GM18526 (cell line): Measurements from ENCODE around the gene ZNF605.

ENCODE experiments used
- POLR2A ChIP-seq: IDR thresholded peaks from 3 replicates; pipeline ENCODE4 v1.6.1; 2011; ENCODE audit not compliant: insufficient read length; ENCODE audit errors: extremely low read depth

The ZNF605 gene

DNA sequence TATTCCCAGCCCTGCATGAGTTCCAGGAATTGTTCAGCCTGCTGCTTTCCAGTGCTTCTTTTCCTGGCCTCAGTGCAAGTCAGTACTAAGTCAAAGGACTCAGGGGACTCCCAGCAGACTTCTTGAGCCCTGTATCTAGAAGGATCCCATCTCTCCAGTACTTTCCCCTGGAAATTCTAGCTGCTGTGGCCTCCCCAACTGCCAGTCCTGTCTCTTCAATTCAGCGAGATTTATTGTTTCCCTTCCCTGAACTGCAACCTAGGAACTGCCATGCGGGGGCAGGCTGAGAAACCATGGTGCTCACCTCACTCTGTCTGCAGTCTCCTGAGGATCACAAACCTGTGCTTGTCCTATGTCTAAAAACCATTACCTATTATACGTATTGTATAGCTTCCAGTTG, 31.8 kb downstream of the ZNF605 start:
- TF ChIP-seq POLR2A: no peak

DNA sequence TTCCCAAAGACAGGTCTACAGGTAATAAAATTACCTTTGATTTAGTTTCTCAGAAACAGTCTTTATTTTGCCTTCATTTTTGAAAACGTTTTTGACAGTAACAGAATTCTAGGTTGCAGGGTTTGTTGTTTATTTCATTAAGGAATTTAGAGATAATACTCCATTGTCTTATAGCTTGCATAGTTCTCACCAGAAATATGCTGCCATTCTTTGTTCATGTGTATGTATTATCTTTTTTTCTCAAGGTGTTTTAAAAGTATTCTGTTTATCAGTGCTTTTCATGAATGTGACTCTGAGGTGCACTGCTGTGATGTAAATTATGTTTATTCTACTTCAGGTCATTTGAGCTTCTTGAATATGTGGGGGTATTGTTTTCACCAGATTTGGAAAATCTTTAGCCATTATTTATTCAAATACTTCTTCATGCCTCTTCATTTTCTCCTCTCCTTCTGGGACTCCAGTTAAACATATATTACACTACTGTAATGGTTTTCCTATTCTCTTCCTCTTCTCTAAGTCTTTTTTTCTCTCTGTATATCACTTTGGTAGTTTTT, 32.7 kb downstream of the ZNF605 start:
- TF ChIP-seq POLR2A: no peak

DNA sequence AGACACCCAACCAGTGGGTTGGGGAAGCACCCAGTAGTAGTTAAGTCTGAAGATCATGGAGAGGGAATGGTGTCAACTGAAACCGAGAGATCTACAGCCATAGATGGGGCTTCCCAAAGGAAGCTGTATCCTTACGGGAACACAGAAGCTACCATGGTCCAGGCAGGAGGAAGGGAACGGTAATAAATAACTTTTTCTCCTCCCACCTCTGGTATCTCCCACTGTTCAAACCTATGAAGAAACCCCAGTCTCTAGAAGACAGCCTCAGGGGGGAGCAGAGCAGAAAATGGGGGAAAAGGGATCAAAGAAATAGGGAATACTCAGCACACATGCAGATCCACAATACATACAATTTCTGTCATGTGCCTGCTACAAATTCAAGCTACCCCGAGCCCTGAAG, 33.4 kb downstream of the ZNF605 start:
- TF ChIP-seq POLR2A: no peak

DNA sequence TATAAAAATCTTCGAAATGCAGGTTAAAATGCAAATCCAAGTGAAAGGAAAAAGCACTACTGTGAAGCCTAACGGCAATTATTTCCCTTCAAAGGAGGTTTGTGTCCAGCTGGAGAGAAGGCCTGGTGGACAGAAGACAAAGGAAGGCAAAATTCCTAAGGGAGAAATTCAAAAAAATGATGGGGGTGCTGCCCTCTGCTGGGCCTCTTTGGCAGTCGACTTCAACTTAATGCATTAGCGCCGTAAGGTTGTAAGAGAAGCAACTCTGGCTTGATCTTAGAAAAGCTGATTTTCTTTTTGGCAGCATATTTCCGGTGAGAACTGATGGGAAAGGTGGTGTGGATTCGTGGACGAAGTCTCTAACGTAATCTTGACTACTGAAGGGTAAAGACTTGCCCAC, 34.4 kb downstream of the ZNF605 start:
- TF ChIP-seq POLR2A: no peak

DNA sequence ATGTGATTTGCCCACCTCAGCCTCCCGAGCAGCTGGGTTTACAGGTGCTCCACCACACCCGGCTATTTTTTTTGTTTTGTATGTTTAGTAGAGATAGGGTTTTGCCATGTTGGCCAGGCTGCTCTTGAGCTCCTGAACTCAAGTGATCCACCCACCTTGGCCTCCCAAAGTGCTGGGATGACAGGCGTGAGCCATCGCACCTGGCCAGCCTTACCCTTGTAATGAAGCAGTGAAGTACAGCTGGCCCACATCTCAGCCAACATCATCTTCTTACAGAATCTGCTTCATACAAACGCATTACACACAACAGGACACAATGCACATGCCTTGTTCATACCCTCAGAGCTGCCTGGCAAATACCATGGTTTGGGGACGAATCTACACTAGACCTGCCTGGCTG, 37.4 kb downstream of the ZNF605 start:
- TF ChIP-seq POLR2A: no peak

DNA sequence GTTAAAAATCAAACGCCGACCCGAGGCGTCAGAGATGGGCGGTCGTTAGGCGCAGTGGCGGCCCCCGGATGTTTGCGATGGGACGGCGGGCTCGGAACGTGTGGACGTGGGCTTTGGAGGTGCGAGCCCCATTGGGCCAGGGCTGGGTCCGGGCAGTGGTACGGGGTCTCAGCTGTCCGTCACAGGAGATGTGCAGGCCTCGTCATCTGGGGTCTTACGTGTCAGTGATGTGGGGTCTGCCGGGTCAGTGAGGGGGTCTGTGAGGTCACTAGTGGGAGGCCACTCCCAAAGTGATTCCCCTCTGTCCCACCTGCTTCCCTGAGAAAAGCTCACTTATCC, 47.1 kb downstream of the ZNF605 start:
- TF ChIP-seq POLR2A: no peak

DNA sequence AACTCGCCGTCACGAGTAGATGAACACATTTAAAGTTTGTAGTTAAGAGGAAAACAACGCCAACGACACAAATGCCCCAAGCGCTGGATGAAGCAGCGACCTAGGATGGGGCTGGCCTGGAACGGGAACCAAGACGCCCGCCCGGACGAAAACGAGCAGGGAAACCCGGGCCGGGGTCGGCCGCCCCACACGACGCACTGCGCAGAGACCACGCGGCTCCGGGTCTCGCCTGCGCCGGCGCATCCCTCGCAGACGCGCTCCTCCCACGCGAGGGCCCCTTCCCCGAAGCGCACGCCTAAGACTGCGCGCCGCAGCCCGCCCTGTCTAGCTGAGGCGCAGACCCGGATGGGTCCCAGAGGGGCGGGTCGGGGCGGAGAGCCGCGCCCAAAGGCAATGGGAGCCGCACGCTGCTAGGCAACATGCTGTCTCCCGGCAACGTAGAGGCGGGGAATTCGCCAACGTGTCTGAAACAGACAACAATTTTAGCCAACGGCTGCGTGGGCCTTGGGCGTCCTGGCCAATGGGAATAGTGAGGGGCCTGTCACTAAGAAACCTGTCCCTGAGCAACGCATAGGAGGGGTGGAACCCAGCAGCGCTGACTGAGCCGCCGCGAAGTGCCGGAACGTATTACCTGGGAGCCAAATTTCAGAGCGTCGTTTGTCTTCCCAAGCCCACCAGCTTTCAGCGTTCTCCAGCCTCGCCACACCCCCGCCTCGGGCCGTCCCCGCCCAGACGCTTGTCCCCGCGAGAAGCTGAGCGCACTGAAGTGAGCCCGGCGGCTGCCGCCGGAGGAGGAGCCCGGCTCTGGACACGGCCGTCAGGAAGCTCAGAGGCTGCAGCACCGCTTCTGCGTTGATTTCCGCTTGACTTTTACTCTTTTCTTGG, 47.7 kb downstream of the ZNF605 start:
- peak; percentile 37 for TF ChIP-seq POLR2A

DNA sequence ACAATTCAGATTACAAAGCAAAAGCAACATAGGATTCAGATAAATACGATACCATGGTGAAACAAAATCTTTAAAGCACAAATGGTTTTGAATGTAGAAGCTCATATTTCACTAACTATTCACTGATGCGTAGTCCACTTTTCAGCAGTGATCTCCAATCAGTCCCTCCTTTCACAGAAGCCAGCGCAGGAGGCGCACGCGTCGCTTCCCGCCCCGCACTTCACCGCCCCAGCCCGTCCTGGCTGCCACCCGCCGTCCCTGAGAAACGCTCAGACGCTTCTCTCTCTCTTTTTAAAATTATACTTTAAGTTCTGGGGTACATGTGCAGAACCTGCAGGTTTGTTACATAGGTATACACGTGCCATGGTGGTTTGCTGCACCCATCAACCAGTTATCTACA, 48.9 kb downstream of the ZNF605 start:
- no peak for TF ChIP-seq POLR2A

DNA sequence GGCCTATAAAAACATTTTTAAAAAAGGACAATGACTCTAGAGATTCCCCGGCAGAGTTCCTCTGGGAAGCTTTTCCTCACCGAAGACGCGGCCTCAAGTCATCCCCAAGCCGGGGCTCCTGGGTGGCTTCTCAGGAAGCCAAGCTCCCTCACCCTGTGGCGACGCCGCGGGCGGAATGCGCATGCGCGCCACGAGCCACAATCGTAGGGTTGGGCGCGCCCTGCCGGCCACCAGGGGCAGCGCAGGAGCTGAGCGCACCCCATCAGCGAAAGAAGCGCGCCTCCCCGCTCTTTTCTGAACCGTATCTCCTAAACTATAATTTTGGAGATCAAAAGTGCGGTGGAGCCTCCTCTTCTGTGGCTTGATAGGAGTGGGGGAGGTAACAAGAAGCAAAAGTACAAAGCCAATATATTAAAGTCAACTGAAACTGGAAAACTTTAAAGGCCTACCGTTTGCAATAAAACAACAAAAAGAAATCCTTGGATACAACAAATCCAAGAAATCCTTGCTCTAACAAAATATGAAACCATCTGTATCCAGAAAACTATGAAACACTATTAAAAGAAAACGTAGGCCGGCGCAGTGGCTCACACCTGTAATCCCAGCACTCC, 51.3 kb downstream of the ZNF605 start:
- TF ChIP-seq POLR2A: no peak

DNA sequence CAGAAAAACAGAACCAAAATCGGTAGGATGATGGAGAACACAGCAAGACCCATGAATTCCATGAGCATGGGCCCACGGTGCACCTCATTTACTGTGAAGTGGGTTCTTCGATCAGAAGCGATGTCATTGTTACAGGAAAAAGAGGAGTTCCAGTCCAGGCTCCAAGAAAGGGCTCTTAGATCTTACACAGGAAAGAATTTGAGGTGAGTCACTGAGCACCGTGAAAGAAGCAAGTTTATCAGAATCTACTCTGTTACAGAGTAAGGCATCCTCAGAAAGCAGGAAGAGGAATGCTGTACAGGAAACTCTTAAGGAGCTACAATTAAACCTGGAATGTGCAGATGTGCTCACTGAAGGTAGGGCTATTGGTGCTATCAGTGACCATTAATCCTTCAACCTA, 57.1 kb downstream of the ZNF605 start:
- no peak for TF ChIP-seq POLR2A

DNA sequence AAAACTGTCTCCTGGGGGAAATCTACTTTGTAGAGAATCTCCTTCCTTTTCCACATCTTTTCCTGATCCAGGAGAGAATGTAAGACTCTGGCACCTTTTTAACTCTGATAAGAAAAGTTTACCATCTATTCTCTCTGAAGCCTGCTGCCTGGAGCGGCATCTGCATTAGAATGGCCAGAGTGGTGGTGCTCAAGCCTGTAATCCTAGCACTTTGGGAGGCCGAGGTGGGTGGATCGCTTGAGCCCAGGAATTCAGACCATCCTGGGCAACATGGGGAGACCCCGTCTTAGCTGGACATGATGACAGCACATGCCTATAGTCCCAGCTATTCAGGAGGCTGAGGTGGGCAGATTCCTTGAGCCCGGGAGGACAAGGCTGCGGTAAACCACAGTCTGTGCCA, 67.3 kb downstream of the ZNF605 start:
- no peak for TF ChIP-seq POLR2A

DNA sequence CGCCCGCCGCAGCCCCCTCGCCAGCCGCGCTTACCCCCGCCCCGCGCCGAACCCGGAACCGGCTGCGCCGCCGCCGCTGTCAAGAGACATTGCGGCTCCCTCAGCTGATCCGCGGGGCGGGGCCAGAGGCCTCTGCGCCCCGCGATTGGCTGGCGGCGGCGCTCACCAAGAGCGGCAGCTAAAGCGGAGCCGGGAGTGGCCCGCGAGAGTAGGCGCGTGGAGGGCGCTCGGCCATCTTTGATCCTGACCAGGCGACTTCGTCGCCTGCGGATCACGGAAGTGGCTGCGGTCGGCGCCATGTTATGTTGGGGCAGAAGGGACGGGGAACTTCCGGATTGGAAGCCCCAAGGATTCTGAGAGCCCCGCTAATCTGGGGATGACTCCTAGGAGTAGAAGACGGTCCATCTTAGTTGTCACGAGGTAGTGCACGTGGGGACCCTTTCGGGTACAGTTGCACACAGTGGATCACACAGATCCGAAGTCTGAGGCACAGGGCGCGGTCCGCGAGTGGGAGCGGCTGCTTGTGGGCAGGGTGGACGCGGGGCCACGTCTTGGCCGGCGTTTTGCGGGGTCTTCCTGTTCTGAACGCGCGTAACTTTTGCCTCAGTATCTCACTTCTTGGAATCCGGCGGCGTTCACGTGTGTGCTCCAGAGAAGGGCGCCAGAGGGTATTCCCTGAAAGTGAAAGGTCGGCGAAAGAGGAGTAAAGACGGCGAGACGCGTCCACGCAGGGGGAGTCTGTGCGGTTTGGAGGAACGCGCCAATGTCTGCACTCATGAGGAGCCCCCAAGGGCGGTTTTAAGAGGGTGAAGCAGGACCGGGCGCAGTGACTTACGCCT, 68.4 kb downstream of the ZNF605 start, which contains the start of gene CHFR:
Gene CHFR, minus strand, starts transcription at position 93 of the 839 bp plus-strand sequence. CDS start 277 bp downstream, outside the sequence.
- peak; percentile 70 for TF ChIP-seq POLR2A

DNA sequence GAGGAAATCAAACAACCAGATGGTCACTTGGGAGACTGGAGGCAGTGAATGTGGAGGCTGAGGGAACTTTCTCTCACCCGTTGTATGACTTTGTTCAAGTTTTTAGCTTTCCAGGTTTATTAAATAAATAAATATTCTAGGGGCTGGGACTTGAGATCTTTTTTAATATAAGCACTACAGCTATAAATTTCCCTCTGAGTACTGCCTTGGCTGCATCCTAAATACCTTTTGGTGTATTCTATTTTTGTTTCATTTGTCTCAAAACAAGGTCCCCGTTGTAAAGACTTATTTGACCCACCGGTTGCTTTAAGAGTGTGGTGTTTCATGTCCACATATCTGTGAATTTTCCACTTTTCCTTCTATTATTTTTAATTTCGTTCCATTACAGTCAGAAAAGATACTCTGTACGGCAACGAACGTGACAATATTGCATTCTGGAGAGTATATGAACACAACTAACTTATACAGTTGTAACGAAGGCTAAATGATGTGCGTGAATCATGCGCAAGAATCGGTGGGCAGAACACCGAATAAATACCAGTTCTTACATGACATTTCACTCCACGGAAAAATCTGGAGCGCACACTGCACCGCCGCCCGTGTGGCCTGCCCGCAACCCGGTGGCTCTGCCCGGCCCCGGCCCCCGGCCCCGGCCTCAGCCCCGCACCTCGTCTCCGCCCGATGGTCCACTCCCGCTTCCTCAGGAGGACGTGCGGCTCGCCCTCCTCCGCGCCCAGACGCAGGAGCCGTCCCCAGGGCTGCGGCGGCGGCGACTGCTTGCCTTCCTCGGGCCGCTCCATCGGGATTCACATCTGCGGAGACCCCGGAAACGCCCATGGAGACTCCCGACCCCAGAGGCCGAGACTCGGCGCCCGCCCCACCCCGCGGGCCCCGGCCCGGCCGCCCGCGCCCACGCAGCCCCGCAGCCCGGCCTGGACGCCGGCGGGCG, 69.3 kb downstream of the ZNF605 start:
- TF ChIP-seq POLR2A: no peak

DNA sequence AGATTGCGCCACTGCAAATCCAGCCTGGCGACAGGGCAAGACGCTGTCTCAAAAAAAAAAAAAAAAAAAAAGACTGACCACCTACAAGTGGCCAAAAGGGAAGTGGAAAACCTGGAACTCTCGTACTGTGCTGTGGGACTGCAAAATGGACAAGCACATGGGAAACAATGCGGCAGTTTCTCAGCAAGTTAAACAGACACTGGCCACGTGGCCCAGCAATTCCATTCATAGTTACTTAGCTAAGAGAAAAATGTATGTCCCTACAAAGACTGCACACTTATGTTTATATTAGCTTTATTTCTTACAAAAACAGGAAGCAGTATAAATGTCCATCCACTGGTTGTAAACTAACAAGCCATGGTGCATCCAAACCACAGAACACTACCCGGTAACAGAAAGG, 74.3 kb downstream of the ZNF605 start:
- no peak for TF ChIP-seq POLR2A

DNA sequence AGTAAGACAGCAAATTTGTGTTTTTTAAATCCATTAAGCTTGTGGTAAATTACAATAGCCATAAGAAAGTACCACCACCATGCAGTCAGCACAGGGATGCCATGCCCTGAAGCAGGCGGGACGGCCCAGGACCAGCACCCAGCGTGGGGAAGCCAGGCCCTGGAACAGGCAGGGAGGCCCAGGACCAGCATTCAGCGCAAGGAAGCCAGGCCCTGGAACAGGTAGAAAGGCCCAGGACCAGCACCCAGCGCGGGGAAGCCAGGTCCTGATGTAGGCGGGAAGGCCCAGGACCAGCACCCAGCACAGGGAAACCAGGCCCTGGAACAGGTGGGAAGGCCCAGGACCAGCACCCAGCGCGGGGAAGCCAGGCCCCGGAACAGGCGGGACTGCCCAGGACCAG, 81.9 kb downstream of the ZNF605 start:
- no peak for TF ChIP-seq POLR2A

DNA sequence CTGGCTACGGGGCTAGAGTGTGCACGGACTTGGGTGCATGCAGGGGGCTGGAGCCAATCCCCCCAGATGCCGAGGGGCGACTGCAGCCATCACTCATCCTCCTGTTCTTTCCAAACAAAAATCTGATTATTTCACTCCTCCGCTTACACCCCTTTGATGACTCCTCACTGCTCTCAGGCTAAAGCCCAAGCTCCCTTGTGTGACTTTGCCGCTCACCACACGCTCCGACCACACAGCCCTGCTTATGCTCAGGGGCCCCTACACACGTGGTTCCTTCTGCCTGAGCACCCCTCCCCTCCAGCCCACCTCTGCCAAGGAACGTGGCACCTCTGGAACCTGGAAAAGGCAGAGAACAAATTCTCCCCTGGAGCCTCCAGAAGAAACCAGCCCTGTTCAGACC, 82.4 kb downstream of the ZNF605 start:
- no peak for TF ChIP-seq POLR2A
